DMS53 treated with DMSO at 0.1 percent for 48 hours (cell line): ENCODE data around the gene LSM12.

Experiments
- DNase-seq: peaks from one replicate; lab custom pipeline; 2025; ENCODE audit not compliant: unreplicated experiment; lab: John Stamatoyannopoulos, UW

Gene LSM12

DNA sequence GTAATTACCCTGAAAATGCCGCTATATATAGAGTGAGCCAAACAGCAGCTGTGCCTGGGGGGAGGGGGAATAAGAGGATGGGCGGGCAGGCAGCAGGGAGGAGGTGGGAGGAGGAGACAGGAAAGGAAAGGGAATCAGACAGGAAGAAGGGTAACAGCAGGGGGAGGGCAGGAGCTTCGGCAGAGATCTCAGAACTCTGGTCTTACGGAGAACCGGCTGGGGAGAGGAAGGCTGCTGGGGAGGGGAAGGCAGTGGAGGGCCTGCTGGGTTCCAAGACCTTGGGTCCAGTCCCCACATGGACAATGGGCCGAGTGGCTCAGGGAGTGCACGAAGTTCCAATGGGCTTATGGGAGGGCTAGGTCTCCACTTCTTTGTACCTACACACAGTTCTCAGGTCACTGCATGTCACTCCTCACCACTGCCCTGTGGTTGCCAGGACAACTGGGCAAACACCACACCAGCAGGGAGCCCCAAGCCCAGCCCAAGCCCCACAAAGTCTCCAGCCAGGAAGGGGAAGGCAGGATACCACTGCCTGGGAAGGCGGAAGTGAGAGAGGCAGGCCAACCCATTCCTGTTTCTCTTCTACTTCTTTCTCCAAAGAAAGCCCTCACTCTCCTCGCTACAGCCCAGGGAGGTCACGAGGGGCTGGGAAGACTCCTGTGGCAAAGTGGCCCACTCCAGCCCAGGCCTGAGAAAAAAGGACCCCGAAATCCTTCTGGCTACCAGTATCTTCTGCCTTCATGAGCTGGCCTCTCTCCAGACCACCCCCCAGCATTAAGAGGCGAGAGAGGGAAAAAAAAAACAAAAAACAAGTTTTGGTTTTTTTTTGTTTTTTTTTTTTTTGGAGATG lies 29.4 kb upstream of the LSM12 start:
- DNase-seq, result peak; percentile 96

DNA sequence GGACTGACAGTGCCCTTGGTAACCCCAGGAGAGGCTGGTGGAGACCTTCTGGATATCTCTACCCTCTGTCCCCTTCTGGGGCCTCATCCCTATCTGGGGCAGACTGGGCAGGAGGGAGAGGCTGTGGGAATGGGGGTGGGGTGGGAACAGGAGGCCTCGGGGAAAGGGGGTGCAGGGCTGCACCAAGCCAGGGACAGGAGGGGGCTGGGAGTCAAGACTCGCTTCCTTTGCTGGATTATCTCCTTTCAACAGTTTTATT lies 28.8 kb upstream of the LSM12 start:
- no peak for DNase-seq

DNA sequence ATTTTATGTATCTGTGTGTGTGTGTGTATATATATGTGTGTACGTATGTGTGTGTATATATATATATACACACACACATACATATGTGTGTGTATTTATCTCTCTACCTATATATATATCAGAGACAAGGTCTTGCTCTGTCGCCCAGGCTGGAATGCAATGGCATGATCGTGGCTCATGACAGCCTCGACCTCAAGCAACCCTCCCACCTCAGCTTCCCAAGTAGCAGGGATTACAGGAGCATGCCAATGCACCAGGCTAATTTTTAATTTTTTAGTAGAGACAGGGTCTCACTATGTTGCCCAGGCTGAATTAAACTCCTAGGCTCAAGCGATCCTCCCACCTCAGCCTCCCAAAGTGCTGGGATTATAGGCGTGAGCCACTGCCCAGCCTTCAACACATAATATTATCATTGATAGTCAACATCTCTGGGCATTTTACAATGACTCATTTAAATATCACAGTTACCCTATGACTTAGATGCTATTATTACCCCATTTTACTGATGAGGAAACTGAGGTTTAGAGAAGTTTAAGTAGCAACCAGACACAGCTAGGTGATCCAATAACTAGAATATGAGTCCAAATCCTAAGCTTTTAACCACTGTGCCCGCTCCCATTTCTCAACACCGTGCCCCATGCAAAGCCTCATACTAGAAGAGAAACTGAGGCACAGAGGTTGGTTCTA lies 28.4 kb upstream of the LSM12 start:
- DNase-seq, result no peak

DNA sequence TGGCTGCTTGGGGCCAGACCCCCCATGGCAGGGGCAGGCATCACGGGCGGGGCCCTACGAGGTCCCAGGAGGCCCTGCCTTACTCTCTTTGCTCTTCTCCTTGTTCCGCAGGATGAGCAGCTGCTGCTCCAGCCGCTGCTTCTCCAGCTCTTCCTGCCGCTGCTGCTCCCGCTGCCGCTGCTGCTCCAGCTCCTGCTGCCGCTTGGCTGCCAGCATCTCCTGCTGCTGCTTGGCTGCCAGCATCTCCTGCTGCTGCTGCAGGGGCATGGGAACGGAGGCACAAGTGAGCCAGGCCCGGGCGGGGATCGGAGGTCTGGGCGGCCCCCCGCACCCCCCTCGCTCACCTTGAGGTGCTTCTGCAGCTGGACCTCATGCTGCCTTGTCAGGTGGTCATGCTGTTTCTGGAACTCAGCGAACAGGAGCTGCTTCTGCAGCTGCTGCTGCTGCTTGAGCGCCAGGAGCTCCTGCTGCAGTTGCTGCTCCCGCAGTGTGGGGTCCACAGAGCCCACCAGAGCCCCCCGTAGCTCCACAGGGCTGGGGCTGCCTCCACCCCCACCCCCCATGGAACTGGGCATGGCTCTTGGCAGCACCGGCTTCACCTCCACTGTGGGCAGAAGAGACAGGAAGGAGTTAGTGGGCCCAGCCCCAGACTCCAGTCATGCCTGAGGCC lies 26.9 kb upstream of the LSM12 start:
- no peak for DNase-seq

DNA sequence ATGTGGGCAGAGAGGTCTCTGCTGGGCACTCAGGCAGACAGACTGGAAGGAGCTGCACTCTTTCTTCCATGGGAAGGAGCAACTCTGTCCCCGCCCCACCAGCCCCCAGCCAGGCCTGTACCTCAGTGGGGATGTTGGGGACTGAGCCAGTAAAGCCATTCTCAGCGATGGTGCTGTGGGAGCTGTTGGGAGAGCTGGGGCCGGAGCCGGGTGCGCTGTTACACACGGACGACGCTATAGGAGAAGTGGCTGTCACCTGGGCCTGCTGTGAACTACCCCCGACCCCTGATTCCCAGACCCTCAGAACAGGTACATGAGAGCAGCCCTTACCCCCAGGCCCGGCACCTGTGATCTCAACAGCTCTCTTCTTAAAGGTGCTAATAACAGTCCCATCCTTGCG lies 25.6 kb upstream of the LSM12 start:
- no peak for DNase-seq

DNA sequence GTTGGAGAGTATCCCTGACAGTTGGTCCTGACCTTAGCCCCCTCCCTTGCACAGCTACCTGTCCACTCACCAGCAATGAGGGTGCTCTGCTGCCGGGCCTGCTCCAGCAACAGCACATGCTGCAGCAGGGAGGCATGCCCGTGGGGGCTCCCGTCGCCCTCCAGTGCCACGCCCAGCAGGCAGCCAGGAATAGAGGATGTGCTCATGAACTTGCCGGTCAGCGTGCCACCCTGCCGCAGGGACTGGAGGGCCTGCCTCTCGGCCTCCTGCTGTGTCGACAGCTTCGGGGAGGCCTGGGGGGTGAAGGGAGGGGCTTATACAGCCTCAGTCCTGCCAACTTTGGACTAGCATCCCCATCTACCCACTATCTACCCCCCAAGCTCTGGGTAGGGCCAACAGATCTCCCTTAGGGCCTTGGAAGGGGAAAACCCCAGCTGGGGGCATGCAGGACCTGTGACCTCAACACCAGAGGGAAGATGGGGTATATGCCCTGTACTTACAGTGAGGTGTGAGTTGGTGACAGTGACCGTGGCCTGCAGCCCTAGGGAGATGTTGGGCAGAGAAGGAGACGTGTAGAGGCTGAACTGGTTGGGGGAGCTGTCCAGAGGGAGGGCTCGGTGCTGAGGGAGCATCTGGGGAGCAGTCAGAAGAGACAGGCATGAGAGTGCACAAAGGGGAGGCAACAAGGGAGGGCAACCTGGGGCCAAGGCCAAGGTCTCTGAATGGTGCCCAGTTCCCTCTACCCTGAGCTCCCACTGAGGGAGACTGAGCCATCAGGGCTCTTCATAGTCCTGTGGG lies 24.9 kb upstream of the LSM12 start:
- DNase-seq, result no peak

DNA sequence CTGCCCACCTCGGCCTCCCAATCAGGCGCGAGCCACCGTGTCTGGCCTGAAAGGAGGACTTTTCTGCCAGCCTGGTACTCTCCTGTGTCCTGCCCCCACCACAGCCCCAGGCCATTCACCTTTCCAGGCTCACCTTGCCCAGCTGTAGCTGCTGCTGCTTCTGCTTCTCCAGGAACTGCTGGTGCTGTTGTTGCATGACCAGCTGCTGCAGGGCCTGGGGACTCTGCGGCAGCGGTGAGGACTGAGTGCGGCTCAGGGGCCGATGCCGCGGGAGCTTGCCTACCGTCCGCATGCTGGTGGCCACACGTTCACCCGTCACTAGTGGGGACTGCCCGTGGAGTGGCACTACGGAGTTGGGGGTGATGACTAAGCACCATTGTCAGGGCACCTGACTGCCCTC lies 21.8 kb upstream of the LSM12 start:
- DNase-seq, result no peak

DNA sequence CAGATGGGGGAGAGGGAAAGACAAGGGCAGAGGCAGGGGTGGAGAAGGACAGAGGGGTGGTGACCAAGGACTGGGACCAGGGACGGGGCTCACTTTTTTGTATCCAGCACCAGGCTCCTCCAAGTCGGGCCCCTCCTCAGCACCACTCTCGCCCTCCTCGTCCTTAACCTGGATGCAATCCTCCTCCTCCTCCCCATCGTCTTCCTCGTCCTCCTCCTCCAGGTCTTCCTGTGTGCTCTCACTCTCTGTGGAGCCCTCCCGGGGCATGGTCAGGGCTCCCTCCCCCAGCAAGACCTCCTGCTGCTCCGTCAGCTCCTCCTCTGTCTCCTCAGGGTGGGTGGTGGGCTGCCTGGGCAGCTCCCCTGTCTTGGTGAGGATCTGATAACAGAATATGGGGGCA lies 20.8 kb upstream of the LSM12 start:
- no peak for DNase-seq

DNA sequence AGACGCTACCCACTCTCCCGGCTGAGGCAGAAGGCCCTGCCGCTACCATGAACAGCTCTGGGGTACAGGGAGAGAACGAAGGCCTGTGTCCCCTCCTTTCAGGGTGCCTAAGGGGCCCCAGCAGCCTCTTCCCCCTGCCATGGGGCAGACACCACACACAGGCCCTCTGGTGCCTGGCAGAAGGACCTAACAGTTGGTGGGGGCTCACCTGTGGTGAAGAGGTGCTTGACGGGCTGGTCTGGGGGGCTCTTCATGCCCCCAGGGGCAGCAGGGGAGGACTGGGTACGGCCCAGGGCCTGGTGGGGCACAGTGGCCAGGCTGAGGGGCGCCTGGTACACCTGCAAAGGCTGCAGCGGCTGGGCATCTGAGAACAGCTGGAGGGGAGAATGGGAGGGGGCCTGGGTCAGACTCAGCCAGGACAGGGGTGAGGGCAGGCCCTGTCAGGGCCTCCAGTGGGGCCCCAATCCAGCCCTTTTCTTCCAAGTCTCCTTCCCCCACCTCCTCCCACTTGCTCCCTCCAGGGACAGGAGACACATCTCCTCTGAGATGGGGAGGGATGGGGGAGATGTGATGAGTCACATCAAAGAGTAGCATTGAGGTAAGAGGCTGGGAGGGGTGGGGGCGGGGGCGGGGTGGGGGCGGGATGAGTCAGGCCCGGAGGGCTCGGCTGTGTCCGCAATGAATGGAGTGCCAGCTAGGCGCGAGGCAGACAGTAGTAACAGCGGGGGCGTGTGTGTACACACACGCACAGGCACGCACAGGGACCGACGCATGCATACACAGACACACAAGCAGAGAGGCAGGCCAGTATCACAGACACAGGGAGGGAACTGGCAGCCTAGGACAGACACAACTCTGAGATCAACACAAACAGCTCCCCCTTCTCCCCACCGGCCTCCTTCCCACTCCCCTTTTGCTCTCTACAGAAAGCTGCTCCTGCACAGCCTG lies 20.2 kb upstream of the LSM12 start:
- peak; percentile 68 for DNase-seq

DNA sequence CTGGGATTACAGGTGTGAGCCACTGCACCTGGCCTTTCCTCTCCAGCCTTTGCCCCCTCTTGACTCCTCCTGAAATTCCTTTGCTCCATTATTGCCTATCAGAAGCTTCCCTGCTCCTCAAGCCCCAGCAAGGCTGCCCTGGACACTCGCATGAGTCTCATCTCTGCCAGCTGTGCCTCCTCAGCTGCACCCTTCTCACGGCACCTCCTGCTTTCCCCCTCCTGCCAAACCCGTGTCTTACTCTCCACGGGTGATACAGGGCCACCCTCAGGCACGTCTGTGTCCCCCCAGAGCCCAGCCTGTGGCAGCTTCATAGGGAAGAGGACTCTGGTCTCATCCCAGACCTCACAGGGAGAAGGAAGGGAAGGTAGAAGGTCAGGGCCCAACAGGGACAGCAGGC lies 19.4 kb upstream of the LSM12 start:
- no peak for DNase-seq

DNA sequence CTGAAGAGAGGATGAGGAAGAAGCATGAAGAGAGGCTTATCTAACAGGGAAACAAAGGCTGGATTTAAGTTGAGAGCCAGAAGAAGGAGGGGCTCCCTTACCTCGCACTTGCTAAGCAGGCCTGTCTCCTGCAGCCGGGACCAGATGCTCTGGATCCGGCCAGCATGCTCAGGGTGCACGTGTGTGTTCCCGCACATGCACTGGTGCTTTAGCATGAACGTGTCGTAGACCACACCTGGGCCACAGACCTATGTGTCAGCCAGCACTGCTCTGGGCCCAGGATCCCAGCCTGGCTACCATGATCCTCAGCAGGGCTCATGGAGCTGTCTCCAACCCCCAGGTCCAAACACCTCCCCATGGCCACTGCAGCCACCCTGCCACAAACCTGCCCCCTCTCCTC lies 18.4 kb upstream of the LSM12 start:
- no peak for DNase-seq

DNA sequence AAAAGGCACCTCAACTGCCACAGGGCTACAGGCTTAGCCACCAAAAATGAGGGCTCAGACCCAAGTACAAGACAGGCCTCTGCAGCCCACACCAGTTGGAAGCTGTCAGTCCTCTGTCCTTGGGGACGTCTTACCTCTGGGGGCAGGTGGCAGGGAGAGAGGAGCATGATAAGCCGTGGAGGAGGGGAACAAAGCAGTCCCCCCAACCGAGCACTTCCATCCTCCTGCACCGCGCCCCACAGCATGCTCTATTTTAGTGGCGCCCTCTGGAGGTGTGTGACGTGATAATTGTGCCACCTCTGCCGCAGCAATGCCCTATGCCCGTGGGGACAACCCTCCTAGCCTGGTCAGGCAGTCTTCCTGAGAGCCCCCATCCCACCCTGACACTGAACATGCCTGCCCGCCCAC lies 17.7 kb upstream of the LSM12 start:
- DNase-seq, result no peak

DNA sequence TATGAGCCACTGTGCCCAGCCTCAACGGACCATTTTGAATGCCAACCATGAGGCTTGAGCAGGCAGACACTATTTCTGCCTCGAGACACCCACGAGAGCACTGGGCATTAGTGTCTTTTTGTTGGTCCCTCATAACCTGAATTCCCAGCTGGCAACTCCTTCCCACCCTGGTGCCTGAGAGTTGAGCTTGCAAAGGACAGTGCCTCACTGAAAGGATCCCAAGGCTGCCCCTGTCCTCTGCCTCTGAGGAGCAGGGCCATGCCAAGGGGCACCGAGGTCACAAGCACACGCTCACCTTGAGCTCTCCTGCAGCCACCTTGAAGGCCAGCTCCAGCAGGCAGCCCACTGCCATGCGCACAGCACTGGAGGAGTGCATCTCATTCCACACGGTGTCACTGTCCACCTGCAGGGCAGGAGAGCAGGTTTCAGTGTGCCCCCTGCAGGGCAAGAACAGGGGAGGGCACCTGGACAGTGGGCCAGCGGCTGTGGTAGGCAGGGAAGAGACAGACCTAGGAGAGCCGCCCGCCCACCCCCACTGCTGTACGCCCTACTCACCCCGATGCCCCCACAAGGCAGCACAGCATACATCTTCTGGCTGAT lies 16.9 kb upstream of the LSM12 start:
- peak; percentile 76 for DNase-seq

DNA sequence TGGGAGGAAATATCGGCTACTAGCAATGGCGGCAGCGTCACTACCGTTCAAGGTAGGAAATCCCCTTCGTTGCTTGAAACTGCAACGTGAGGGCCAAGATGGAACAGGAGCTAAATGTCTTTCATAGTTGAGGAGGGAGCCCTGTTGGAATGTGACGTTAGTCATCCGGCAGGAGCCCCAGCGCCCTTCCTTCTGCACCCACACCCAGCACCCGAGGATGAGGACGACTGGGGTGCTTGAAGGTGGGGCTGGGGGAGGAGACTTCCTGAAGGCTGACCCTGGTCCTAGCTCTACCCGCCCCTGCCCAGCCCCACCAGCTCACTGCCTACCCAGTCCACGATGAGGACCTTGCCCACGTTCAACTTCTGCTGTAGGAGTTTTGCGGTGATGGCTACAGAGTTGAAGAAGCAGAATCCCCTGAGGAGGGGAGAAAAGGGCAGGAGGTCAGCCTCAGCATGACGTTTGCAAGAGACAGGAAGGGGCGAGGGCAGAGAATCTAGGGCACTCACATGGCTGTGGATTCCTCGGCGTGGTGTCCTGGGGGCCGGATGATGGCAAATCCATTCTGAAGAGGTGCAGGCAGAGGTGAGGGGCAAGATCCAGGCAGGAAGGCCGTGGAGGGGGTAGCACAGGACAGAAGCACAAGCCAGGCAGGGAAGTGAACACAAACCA lies 15.9 kb upstream of the LSM12 start:
- no peak for DNase-seq

DNA sequence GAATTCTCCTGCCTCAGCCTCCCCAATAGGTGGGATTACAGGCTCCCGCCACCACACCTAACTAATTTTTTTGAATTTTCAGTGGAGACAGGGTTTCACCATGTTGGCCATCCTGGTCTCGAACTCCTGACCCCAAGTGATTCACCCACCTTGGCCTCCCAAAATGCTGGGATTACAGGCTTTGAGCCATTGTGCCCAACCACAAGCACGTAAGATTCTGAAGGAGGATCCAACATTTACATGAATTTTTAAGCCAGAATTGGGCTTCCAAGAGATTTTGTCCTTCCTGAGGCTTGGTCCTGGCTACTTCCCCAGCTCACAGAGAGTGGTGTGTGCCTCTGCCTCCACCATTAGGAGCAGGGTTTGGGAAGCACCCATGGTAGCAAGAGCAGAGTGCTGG lies 15.2 kb upstream of the LSM12 start:
- DNase-seq, result no peak

DNA sequence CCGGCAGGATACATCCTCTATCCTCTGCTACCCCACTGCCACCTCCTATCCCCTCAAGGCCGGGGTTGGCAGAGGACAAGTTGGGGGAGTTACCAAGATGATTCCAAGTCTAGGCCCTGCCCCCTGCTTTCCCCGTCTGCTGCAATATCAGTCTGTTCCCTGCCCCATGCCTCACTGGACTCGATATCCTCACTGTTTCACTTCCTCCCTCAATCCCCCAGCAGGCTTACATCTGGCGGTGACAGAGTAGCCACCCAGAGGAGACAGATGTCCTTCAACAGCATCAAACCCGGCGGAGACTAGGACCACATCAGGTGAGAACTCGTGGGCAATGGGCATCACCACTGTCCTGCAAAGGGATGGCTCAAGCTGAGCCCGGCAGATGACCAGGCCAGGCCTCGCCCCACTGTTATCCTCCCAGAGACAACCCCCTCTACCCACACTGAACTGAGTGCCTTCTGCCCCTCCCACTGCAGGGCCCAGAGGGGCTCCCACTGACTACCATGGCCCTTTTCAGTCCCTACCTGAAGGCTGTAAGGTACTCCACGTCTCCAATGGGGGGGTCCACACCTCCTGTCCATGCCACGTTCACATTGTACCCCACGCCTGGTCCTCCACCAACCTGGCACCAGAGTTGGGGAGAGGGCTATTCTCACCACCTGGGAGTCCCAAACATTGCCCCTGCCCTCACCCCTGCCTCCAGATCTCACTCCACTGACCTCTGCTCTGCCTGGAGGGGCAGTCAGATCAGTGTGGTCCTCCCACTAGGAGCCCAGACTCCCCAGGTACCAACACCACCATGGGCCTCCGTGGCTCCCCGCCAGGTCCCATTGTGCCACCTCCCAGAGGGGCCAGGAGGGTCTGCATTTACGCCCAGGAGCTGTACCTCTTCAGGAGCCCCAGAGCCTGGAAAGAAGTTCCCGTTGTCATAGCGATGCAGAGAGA lies 13.7 kb upstream of the LSM12 start:
- DNase-seq, result no peak

DNA sequence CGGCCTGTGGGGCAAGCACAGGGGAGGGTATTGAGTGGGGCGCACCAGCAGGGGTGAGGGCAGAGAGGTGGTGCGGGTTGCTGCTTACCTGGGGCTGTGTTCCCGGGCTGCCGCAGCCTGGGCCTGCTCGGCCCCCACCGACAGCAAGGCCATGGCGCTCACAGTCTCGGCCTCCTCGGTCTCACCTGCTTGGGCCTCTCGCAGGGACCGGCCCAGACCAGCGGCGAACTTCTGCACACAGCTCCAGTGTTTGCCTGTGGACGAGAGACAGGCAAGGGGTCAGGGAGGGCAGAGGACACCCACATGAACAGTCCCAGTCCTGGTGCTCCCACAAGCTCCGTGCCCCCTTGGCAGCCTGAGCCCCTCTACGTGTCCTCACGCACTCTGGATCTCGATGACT lies 11.9 kb upstream of the LSM12 start:
- no peak for DNase-seq

DNA sequence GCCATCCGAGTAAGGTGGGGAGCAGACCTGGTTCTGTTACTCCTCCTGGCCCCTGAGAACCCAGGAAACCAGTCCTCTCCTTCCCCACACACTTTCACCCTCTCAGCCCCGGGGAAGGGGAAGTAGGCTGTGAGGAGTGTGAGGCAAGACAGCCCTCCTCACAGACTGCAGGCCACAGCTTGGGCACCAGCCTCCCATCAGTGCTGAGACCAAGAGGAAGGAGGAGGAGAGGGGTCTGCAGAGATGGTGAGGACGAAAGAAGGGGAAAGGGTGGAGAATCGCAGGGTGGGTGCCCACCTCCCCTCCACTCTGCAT lies 11.1 kb upstream of the LSM12 start:
- DNase-seq, result no peak
